ENCODE results near the gene SLC5A3. TPM values are rescaled to one million over a fixed set of nuclear protein-coding genes. Genes with fewer than 3 reads are reported as not detected.

Gene SLC5A3
- total and polyA plus RNA-seq, 7 donors: 0.60 to 41.8 (median 20.6) TPM

DNA sequence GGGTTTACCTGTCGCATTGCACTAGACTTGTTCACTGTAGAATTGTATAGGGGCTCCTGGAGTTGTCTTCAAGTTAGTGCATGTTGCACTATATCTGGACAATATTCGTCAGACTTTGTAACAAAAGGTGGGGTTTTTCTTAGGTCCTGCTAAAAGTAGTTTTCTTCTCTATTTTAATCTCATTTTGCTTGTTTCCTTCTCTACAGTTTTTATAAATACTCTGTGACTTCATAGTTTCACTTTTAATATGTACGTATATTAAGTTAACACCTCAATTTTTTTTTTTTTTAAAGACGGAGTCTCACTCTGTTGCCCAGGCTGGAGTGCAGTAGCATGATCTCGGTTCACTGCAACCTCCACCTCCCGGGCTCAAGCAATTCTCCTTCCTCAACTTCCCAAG is 26.5 kb upstream of the SLC5A3 start:
- H3K4me1 ChIP-seq: no peaks in the 10 kb centered on the region
- intact Hi-C loops (cut with DNase I): no loop called here
- H3K27ac ChIP-seq: no peak overlapping the region
- H3K36me3 ChIP-seq: no peaks in the 10 kb centered on the region
- no peaks in the 10 kb centered on the region for H3K27me3 ChIP-seq
- WGBS, 2 donors: 74 to 89% methylated on average over 6 of the region's 6 CpGs
- no peak overlapping the region for H3K4me3 ChIP-seq
- no peaks in the 10 kb centered on the region for H3K9me3 ChIP-seq
- no peak for DNase-seq
- TF ChIP-seq POLR2A (IDR thresholded peaks at IDR 0.05) (no peak), EP300 (IDR thresholded peaks at IDR 0.05) (no peak), POLR2AphosphoS5 (IDR thresholded peaks at IDR 0.05) (no peak)
- TF ChIP-seq, protein P1, sequence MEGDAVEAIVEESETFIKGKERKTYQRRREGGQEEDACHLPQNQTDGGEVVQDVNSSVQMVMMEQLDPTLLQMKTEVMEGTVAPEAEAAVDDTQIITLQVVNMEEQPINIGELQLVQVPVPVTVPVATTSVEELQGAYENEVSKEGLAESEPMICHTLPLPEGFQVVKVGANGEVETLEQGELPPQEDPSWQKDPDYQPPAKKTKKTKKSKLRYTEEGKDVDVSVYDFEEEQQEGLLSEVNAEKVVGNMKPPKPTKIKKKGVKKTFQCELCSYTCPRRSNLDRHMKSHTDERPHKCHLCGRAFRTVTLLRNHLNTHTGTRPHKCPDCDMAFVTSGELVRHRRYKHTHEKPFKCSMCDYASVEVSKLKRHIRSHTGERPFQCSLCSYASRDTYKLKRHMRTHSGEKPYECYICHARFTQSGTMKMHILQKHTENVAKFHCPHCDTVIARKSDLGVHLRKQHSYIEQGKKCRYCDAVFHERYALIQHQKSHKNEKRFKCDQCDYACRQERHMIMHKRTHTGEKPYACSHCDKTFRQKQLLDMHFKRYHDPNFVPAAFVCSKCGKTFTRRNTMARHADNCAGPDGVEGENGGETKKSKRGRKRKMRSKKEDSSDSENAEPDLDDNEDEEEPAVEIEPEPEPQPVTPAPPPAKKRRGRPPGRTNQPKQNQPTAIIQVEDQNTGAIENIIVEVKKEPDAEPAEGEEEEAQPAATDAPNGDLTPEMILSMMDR (IDR thresholded peaks at IDR 0.05): no peak

DNA sequence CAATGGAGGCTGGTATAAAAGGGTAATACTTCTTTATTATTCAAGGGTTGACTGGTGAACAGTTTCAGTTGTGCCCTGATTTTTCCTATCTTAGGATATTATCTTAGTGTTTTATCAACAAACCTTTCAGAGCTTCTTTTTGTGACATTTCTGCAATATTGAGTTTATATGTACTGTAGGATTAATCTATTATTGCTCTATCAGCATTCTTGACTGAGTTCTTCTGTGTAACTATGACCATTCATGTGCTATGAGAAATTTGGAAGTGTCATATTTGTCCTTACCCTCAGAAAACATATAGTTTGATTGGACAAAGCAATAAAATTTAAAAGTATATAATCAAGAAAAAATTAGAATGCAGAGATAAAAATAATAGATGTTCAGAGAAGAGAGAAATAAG is 25.5 kb upstream of the SLC5A3 start:
- no peaks in the 10 kb centered on the region for H3K36me3 ChIP-seq
- no peaks in the 10 kb centered on the region for H3K4me1 ChIP-seq
- intact Hi-C loops (cut with DNase I): no loop called here
- TF ChIP-seq EP300 (IDR thresholded peaks at IDR 0.05) (no peak), POLR2A (IDR thresholded peaks at IDR 0.05) (no peak), POLR2AphosphoS5 (IDR thresholded peaks at IDR 0.05) (no peak)
- TF ChIP-seq, protein P1 (IDR thresholded peaks at IDR 0.05): no peak
- H3K27ac ChIP-seq: no peak overlapping the region
- no peak overlapping the region for H3K4me3 ChIP-seq
- no peaks in the 10 kb centered on the region for H3K27me3 ChIP-seq
- no peaks in the 10 kb centered on the region for H3K9me3 ChIP-seq
- no peak for DNase-seq

DNA sequence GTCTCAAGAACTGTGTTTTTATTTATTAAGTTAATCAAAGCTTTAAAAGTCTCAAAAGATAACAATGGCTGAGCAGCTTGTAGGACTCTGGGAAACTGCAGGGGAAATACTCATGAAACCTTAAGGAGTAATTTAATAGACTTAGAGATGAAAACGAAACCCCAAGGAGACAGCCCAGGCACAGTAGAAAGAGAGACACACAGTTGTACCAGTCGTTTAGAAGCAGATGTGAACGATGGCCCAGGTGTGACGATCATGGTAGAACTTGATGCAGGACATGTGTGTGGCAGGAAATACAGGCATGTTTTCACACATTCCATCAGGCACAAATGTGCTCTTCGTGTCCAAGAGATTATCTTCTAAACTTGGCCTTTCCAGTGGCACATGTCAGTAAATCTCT is 21.2 kb upstream of the SLC5A3 start:
- no peak overlapping the region for H3K27ac ChIP-seq
- H3K4me1 ChIP-seq: no peaks in the 10 kb centered on the region
- WGBS, 2 donors: 88 to 93% methylated on average over 5 of the region's 5 CpGs
- DNase-seq: no peak
- H3K36me3 ChIP-seq: no peaks in the 10 kb centered on the region
- TF ChIP-seq POLR2AphosphoS5 (IDR thresholded peaks at IDR 0.05) (no peak), POLR2A (IDR thresholded peaks at IDR 0.05) (no peak), EP300 (IDR thresholded peaks at IDR 0.05) (no peak)
- TF ChIP-seq, protein P1 (IDR thresholded peaks at IDR 0.05): no peak
- no peaks in the 10 kb centered on the region for H3K9me3 ChIP-seq
- no peaks in the 10 kb centered on the region for H3K27me3 ChIP-seq
- H3K4me3 ChIP-seq: no peak overlapping the region
- intact Hi-C loops (cut with DNase I): no loop called here

DNA sequence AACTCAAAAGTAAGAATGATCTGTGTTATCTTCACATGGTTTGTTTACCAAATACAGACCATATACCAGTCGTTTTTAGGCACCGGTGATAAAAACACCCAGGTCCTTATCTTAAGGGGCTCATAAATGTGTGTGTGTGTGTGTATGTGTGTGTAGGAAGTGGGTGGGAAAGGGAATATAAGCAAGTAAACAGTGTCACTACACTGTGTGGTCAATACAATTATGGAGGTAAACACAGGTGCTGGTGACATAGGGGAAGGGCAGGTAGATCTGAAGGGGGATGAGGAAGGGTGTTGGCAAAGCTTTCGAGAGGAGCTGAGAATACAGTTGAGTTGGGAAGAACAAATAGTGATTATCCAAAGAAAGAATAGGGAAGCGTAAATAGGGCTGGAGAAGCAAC is 19.1 kb upstream of the SLC5A3 start:
- no peak for DNase-seq
- Histone ChIP-seq H3K4me1 (no peaks in the 10 kb centered on the region), H3K27me3 (no peaks in the 10 kb centered on the region), H3K4me3 (no peak overlapping the region), H3K9me3 (no peaks in the 10 kb centered on the region), H3K27ac (no peak overlapping the region), H3K36me3 (no peaks in the 10 kb centered on the region)
- TF ChIP-seq, protein P1 (IDR thresholded peaks at IDR 0.05): no peak
- no peak for TF ChIP-seq POLR2A (IDR thresholded peaks at IDR 0.05)
- intact Hi-C loops (cut with DNase I): no loop called here
- WGBS, 2 donors: 18 to 67% methylated on average over 4 of the region's 4 CpGs

DNA sequence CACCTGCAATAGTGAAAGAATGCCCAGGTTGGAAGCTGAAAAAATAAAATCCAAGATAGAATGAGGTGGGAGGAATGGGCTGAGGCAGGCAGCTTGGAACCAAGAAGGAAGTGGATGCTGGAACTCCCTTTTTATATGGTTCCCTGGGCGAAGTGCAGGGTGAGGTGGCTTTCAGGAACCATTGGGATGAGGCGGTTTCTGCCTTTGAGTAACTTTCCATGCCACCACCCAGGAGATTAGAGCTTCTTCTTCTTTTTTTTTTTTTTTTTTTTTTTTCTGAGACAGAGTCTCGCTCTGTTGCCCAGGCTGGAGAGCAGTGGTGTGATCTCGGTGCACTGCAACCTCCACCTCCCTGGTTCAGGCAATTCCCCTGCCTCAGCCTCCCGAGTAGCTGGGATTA is 17.8 kb upstream of the SLC5A3 start:
- TF ChIP-seq, protein P1 (IDR thresholded peaks at IDR 0.05): no peak
- no peak for TF ChIP-seq EP300 (IDR thresholded peaks at IDR 0.05)
- no peak for TF ChIP-seq POLR2AphosphoS5 (IDR thresholded peaks at IDR 0.05)
- TF ChIP-seq POLR2A (IDR thresholded peaks at IDR 0.05): no peak
- Histone ChIP-seq H3K27me3 (no peaks in the 10 kb centered on the region), H3K4me1 (no peaks in the 10 kb centered on the region), H3K9me3 (no peaks in the 10 kb centered on the region), H3K36me3 (no peaks in the 10 kb centered on the region), H3K27ac (no peak overlapping the region), H3K4me3 (no peak overlapping the region)
- 29 to 70% methylated on average over 5 of the region's 5 CpGs for WGBS, 2 donors
- no peak for DNase-seq
- intact Hi-C loops (cut with DNase I): no loop called here
